Superior temporal gyrus (tissue), 1 donor: Measurements from ENCODE around the gene CXCR3.
A peak's percentile ranks its signal among the peaks of the same experiment; 100 is the strongest.
"Not testable (repeated sequence)": the region's sequence is repeated elsewhere in the genome, so short reads cannot be mapped to it uniquely, and the experiment has no call there.

Source experiments
- DNase-seq: peaks from one replicate; pipeline ENCODE4 v3.0.0-alpha.2; 2016; ENCODE audit errors: extremely low spot score

Gene CXCR3

GRCh38 chrX:71618303-71618721, at the start of gene CXCR3:
TSS of gene CXCR3 (minus strand) at chrX:71618511. CDS start at chrX:71618449, 62 bp downstream.
- DNase-seq: no peak

- DNase-seq: no peak
These were observed 49.3 kb upstream of the CXCR3 start, which contains the start of gene LOC101059915 for GRCh38 chrX:71667328-71668247. TSS of gene LOC101059915 (plus strand) at chrX:71667546.

- DNase-seq: no peak
These were observed 48.2 kb upstream of the CXCR3 start for GRCh38 chrX:71666240-71667223.

GRCh38 chrX:71665747-71666146, 47.4 kb upstream of the CXCR3 start:
- no peak for DNase-seq

GRCh38 chrX:71664889-71665491, 46.7 kb upstream of the CXCR3 start:
- no peak for DNase-seq

GRCh38 chrX:71664202-71664601, 45.9 kb upstream of the CXCR3 start:
- DNase-seq: not testable (repeated sequence)

- not testable (repeated sequence) for DNase-seq
These were observed 44.9 kb upstream of the CXCR3 start for GRCh38 chrX:71663238-71663637.

GRCh38 chrX:71662654-71663053, 44.3 kb upstream of the CXCR3 start:
- not testable (repeated sequence) for DNase-seq

- DNase-seq: no peak
These were observed 43.6 kb upstream of the CXCR3 start for GRCh38 chrX:71661919-71662318.

GRCh38 chrX:71660562-71661416, 42.5 kb upstream of the CXCR3 start:
- DNase-seq: no peak

- DNase-seq: no peak
These were observed 41.6 kb upstream of the CXCR3 start for GRCh38 chrX:71659959-71660358.

GRCh38 chrX:71659342-71659741, 41.0 kb upstream of the CXCR3 start:
- no peak for DNase-seq

- no peak for DNase-seq
These were observed 39.0 kb upstream of the CXCR3 start for GRCh38 chrX:71657267-71657666.

- no peak for DNase-seq
These were observed 35.0 kb upstream of the CXCR3 start for GRCh38 chrX:71653344-71653743.

- DNase-seq: peak; percentile 62
These were observed 34.1 kb upstream of the CXCR3 start for GRCh38 chrX:71652405-71652804.

GRCh38 chrX:71650333-71650969, 32.1 kb upstream of the CXCR3 start:
- DNase-seq: no peak

GRCh38 chrX:71644406-71644805, 26.1 kb upstream of the CXCR3 start:
- not testable (repeated sequence) for DNase-seq

- no peak for DNase-seq
These were observed 21.7 kb upstream of the CXCR3 start for GRCh38 chrX:71640002-71640401.

- no peak for DNase-seq
These were observed 20.1 kb upstream of the CXCR3 start for GRCh38 chrX:71638409-71638808.

GRCh38 chrX:71637848-71638247, 19.5 kb upstream of the CXCR3 start:
- DNase-seq: no peak
